ENCODE results near the gene GMPPB.

DNA sequence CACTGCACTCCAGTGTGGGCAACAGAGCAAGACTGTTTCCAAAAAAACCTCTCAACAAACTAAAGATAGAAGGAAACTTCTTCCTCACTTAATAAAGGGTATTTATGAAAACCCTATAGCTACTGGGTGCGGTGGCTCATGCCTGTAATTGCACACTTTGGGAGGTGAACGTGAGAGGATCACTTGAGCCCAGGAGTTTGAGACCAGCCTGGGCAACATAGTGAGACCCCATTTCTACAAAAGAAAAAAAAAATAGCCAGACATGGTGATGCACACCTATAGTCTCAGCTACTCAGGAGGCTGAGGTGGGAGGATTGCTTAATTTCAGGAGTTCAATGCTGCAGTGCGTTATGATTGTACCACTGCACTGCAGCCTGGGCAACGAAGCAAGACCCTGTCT, 40.2 kb upstream of the GMPPB start:
- TF ChIP-seq, protein P1, sequence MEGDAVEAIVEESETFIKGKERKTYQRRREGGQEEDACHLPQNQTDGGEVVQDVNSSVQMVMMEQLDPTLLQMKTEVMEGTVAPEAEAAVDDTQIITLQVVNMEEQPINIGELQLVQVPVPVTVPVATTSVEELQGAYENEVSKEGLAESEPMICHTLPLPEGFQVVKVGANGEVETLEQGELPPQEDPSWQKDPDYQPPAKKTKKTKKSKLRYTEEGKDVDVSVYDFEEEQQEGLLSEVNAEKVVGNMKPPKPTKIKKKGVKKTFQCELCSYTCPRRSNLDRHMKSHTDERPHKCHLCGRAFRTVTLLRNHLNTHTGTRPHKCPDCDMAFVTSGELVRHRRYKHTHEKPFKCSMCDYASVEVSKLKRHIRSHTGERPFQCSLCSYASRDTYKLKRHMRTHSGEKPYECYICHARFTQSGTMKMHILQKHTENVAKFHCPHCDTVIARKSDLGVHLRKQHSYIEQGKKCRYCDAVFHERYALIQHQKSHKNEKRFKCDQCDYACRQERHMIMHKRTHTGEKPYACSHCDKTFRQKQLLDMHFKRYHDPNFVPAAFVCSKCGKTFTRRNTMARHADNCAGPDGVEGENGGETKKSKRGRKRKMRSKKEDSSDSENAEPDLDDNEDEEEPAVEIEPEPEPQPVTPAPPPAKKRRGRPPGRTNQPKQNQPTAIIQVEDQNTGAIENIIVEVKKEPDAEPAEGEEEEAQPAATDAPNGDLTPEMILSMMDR (IDR thresholded peaks at IDR 0.05) = no peak
- TF ChIP-seq POLR2A (IDR thresholded peaks at IDR 0.05) = no peak
